ENCODE measurements around the gene RPA3. TPM values are rescaled to one million over a fixed set of nuclear protein-coding genes. Genes with fewer than 3 reads are reported as not detected.
"Not testable (repeated sequence)": the region's sequence is repeated elsewhere in the genome, so short reads cannot be mapped to it uniquely, and the experiment has no call there.

The RPA3 gene
- polyA plus RNA-seq, 3 donors, result 9.8 to 30.9 (median 19.6) TPM

DNA sequence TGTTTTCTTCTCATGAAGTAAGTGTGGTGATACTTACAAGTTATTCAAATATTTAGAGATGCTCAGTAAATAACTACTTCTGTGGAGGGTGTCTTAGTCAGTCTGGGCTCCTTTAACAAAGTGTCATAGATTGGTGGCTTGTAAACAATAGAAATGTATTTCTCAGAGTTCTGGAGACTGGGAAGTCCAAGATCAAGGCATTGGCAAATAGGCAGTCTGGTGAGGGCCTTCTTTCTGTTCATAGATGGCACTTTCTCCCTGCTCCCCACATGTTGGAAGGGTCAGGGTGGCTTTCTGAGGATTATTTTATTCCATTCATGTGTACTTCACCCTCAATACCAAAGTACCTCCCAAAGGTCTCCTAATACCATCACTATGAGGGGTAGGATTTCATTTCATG, 18.4 kb downstream of the RPA3 start:
- no peak overlapping the region for H3K27ac ChIP-seq (ENCODE audit: low read depth, low read length)

DNA sequence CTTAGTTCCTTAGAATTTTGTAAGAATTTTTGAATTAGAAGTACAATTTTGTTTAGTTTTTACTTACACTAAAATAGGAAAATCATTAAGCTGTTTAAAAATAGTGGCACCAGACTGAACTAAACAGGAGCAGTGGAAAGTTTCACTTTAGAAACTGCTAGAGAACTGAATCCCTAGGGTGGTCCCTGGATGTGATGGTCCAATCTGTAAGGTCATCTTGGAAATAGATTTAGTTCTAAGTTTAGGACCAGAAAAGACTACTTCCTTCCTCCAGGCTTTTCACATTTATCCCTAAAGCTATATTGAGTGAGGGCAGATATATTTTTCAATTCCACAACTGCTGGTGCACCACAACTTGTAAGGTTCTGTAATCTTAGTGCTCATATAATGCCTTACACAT, 19.0 kb downstream of the RPA3 start:
- no peak overlapping the region for H3K27ac ChIP-seq (ENCODE audit: low read depth, low read length)

GRCh38 chr7:7698930-7699329, 19.5 kb downstream of the RPA3 start:
- 77 to 88% (median 77%) methylated on average over 2 of the region's 2 CpGs for WGBS, 3 donors
- no peak overlapping the region for H3K27ac ChIP-seq (ENCODE audit: low read depth, low read length)

GRCh38 chr7:7696458-7697119, 21.8 kb downstream of the RPA3 start:
- WGBS, 3 donors, result 17 to 71% (median 61%) methylated on average over 3 of the region's 3 CpGs
- no peak overlapping the region for H3K27ac ChIP-seq (ENCODE audit: low read depth, low read length)

GRCh38 chr7:7695111-7695817, 23.1 kb downstream of the RPA3 start:
- H3K27ac ChIP-seq (ENCODE audit: low read depth, low read length), result no peak overlapping the region
- 18 to 53% (median 53%) methylated on average over 5 of the region's 5 CpGs for WGBS, 3 donors

DNA sequence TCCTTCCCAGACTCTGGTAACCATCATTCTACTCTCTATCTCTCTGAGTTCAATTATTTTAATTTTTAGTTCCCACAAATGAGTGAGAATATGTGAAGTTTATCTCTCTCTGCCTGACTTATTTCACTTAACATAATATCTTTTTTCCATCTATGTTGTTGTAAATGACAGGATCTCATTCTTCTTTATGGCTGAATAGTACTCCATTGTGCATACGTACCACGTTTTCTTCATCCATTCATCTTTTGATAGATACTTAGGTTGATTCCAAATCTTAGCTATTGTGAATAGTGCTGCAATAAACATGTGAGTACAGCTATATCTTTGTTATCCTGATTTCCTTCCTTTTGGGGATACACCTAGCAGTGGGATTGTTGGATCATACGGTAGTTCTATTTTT, 23.9 kb downstream of the RPA3 start:
- H3K27ac ChIP-seq (ENCODE audit: low read depth, low read length), result no peak overlapping the region
- WGBS, 3 donors, result 67 to 87% (median 76%) methylated on average over 3 of the region's 3 CpGs

- no peak overlapping the region for H3K27ac ChIP-seq (ENCODE audit: low read depth, low read length)
Observed at GRCh38 chr7:7693881-7694280, 24.5 kb downstream of the RPA3 start.

GRCh38 chr7:7688956-7689355, 29.5 kb downstream of the RPA3 start:
- H3K27ac ChIP-seq (ENCODE audit: low read depth, low read length), result no peak overlapping the region
- 86 to 87% (median 86%) methylated on average over 4 of the region's 4 CpGs for WGBS, 3 donors

- H3K27ac ChIP-seq (ENCODE audit: low read depth, low read length), result no peak overlapping the region
- whole genome bisulfite sequencing, 3 donors, result 44 to 57% (median 51%) methylated on average over 6 of the region's 6 CpGs
Observed at GRCh38 chr7:7688310-7688709, 30.1 kb downstream of the RPA3 start.

- no peak overlapping the region for H3K27ac ChIP-seq (ENCODE audit: low read depth, low read length)
- WGBS, 3 donors, result 19 to 29% (median 22%) methylated on average over 1 of the region's 1 CpG
Observed at GRCh38 chr7:7687800-7688199, 30.6 kb downstream of the RPA3 start.

- WGBS, 3 donors, result 60 to 69% (median 69%) methylated on average over 2 of the region's 2 CpGs
Observed at GRCh38 chr7:7686811-7687508, 31.4 kb downstream of the RPA3 start.

DNA sequence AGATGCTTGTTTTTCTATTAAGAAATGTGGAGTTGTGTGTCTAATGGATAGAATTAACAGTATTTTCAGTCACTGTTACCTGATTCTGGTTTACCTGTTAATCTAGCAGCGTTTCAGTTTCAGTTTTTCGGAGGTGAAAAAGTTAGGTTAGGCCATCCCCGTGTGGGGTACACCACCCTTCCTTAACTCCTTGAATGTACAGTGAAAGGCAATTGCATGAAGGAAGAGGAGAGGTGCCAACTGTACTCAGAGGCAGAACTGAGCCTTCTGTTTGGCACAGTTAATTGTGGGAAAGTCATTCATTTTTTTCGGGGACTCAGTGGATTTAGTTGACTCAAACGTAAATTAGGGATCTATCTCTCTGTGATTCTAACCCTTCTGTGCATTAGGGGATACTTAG, 35.5 kb downstream of the RPA3 start:
- 41 to 60% (median 59%) methylated on average over 5 of the region's 5 CpGs for WGBS, 3 donors

More at GRCh38 chr7:7686811-7687508, 31.4 kb downstream of the RPA3 start:
- no peak overlapping the region for H3K27ac ChIP-seq (ENCODE audit: low read depth, low read length)

DNA sequence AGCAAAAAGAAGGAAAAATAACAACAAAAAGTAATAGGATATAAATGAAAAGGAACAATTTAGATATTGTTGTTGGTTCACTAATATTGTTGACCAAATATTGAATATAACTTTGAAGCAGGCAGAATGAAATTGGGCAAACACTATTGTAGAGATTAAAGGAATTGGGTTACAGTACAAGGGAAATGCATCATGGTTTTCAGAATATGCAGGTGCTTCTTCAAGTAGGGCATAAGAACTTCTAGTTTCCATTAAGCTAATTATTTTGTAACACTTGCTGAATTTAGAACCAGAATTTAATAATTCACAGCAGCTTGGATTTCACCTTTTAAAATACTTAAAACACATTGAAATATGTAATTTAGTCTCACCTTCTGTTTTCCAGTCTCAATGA, 36.5 kb downstream of the RPA3 start:
- no peak overlapping the region for H3K27ac ChIP-seq (ENCODE audit: low read depth, low read length)

More for the DNA sequence above, 35.5 kb downstream of the RPA3 start:
- H3K27ac ChIP-seq (ENCODE audit: low read depth, low read length), result no peak overlapping the region

GRCh38 chr7:7681191-7681935, 37.0 kb downstream of the RPA3 start:
- 28 to 34% (median 32%) methylated on average over 7 of the region's 7 CpGs for WGBS, 3 donors
- H3K27ac ChIP-seq (ENCODE audit: low read depth, low read length), result no peak overlapping the region

GRCh38 chr7:7679640-7680039, 38.8 kb downstream of the RPA3 start:
- H3K27ac ChIP-seq (ENCODE audit: low read depth, low read length), result not testable (repeated sequence)
- 95 to 100% (median 98%) methylated on average over 2 of the region's 2 CpGs for whole genome bisulfite sequencing, 3 donors

DNA sequence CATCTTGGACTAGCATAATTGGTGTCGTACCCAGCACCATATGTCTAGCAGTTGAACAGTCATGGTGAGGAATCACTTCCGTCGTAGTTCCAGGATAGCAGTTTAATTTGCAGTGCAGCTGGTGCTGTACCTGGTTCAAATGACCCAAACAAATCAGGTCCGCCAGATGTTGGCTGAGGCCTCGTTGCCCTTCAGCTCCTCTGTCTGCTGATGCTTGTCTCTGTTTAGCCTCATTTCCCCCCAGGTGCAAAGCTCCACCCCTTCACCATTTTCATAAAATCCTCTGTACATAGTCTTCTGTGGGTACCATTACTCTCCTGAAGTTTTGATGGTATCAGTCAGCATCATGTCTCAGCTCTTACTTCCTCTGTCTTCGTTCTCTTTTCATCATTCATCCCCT, 42.7 kb downstream of the RPA3 start:
- H3K27ac ChIP-seq (ENCODE audit: low read depth, low read length), result no peak overlapping the region
- WGBS, 3 donors, result 78 to 81% (median 80%) methylated on average over 6 of the region's 6 CpGs

- no peak overlapping the region for H3K27ac ChIP-seq (ENCODE audit: low read depth, low read length)
- WGBS, 3 donors, result 82 to 93% (median 85%) methylated on average over 2 of the region's 2 CpGs
Observed at GRCh38 chr7:7673240-7673550, 45.2 kb downstream of the RPA3 start.

DNA sequence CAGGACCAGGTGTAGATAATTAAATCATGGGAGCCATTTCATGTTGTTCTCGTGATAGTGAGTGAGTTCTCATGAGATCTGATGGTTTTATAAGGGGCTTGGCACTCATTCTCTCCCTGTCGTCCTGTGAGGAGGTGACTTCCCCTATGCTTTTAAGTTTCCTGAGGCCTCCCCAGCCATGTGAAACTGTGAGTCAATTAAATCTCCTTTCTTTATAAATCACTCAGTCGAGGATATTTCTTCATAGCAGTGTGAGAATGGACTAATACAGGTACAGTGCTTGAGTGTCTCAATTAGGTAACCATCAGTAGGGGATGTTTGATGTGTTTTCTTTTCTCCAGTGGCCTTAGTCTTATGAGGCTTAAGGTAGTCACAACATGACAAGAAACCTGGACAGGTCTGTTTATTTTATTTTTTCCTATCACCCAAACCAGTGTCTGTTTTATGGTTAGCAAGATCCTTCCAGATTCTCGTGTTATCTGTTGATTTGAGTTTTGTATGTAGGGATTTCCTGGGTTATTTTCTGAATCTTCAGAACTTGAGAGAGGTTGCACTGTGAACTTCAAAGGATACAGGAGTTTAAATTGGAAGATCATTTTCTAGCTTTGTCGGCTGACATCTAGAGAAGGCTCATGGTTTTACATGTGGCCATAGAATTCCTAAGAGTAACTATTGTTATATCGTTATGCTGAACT, 45.7 kb downstream of the RPA3 start:
- no peak overlapping the region for H3K27ac ChIP-seq (ENCODE audit: low read depth, low read length)
- 73 to 85% (median 76%) methylated on average over 6 of the region's 6 CpGs for WGBS, 3 donors

GRCh38 chr7:7671361-7671760, 47.0 kb downstream of the RPA3 start:
- H3K27ac ChIP-seq (ENCODE audit: low read depth, low read length), result no peak overlapping the region
- WGBS, 3 donors, result 70 to 77% (median 75%) methylated on average over 3 of the region's 3 CpGs
